ENCODE measurements around the gene ZNF236.
"Not testable (repeated sequence)": the region's sequence is repeated elsewhere in the genome, so short reads cannot be mapped to it uniquely, and the experiment has no call there.

The ZNF236 gene

DNA sequence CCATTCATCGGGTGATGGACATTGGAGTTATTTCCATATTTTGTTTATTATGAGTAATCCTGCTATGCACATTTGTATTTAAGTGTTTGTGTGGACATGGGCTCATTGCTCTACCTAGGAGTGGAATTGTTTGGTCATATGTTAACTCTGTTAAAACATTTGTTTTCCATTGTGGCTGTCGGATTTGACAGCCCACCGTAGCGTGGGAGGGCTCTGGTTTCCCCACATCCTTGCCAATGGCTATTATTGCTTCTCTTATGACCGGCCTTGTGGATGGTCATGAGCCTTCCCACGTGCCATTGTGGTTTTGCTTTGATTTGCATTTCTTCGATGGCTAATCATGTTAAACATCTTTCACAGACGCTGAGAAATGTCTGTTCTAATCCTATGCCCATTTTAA lies 92.0 kb downstream of the ZNF236 start:
- no peak for DNase-seq

DNA sequence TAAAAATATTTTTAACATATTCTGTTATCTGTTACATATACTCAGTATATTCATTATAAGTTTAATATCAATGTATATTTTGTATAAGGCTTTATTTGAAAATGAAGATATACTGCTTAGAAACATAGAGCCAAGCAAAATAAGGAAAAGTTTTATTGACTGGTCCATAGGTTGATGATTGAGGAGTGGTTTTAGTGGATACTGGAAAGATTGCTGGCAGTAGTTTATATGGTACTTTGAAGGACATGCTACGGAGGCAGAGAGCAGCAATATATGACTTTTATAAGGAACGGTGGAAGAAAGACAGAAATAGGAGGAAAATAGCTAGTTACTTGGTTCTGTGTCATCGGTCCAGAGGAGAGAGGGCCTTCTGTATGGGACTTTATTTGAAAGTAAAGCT lies 92.4 kb downstream of the ZNF236 start:
- no peak for DNase-seq

DNA sequence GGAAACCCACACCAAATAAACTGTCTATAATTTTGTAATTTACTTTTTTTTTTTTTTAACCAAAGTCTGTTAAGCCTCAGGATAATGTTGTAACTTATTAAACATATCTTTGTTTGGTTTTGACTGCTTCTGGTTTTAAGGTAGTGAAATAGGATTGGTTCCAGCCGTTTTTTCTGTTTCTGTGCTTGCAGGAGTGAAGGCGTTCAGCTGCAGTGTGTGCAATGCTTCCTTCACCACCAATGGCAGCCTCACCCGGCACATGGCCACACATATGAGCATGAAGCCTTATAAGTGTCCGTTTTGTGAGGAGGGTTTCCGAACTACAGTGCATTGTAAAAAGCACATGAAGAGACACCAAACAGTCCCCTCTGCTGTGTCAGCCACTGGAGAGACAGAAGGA lies 93.1 kb downstream of the ZNF236 start:
- DNase-seq, result no peak

DNA sequence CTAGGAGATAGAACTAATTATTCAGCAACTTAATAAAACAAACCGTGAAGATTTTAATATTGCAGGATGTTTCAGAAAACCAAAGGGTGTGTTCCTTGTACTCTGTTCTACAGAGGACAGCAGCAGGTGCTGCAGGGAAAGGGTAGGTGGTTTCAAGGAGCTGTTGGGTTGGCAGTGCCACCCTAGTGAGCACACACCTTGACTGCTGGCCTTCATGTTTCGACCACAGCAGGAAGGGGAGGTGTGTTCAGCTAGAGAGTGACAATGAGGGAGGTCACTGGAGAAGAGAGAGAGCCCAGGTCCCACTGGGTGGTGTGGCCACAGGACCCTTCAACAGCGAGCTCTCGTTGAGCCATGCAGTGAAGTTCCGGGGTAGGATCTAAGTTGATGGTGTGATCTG lies 98.6 kb downstream of the ZNF236 start:
- no peak for DNase-seq

DNA sequence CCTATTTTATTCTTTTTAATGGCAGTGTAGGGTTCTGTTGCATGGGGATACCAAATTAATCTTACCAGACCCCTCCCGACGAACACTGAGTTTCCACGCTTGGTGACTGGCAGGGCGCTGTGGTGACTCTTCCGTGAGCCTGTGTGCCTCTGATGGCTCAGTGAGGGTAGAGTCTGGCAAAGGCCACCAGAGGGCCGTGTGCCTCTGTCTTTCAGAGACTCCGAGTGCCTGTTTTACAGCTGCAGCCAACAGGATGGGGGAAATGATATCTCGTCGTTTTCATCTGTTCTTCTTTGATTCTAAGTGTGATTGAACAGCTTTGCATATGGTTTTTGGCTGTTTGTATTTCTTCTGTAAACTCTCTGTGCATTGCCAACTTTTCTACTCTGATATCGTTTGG lies 99.8 kb downstream of the ZNF236 start:
- DNase-seq, result no peak

DNA sequence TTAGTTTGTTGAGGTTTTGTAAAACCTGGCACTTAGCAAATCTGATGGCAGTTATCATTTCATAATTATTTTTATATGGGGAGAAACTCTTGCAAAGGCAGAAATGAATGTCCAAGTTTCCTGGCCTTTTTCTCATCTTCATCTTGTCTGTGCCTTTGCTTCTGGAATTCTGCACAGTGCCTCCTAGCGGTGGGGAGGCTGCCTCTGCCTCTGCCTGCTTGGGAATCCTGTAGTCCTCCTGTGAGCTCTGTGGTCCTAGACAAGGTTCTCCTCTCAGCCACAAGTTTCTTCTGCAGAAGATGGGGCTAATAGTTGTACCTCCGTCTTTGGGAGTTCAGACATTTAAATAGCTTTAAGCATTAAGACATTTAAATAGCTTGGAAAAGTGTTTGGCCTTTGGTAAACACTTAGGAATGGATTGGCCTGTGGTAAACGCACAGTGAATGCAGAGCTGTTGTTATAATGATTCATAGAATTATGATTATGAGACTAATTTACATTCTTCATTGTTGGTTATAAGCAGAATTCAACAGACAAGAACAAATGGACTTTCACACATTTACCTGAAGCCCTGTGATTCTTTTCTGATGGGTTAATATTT lies 101.2 kb downstream of the ZNF236 start:
- no peak for DNase-seq

DNA sequence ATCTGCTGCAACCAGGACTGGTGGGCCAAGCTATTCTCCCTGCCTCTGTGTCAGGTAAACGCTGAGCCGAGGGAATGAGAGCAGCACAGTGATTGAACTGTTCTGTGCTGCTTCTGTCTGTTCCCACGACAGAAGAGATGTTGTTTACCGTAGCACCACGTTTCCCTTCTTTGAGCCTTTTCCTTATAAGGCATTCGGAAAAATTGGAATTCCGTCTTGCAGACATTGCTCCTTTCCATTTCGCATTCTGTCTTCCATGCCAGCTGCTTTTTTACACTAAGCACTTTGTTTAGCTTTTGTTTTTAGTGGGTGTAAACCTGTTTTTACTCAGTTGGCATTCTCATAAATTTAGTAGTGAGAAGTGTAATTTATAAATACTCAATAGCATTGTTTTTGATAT lies 103.1 kb downstream of the ZNF236 start:
- DNase-seq, result no peak

DNA sequence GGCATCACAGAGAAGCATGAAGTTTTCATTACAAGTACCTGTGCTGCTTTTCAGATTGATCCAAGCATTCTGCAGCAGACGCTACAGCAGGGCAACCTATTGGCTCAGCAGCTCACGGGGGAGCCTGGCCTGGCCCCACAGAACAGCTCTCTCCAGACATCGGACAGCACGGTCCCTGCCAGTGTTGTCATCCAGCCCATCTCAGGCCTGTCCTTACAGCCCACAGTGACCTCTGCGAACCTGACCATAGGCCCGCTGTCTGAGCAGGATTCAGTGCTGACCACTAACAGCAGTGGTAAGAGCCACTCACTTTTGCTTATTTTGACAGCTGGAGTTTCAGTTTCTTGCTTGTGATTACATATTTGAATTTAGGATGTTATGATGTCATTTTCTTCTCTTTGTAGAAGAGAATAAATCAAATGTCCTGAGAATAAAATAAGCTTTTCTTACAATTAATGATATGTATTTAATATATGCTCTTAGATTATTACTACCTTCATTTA lies 104.9 kb downstream of the ZNF236 start:
- no peak for DNase-seq

DNA sequence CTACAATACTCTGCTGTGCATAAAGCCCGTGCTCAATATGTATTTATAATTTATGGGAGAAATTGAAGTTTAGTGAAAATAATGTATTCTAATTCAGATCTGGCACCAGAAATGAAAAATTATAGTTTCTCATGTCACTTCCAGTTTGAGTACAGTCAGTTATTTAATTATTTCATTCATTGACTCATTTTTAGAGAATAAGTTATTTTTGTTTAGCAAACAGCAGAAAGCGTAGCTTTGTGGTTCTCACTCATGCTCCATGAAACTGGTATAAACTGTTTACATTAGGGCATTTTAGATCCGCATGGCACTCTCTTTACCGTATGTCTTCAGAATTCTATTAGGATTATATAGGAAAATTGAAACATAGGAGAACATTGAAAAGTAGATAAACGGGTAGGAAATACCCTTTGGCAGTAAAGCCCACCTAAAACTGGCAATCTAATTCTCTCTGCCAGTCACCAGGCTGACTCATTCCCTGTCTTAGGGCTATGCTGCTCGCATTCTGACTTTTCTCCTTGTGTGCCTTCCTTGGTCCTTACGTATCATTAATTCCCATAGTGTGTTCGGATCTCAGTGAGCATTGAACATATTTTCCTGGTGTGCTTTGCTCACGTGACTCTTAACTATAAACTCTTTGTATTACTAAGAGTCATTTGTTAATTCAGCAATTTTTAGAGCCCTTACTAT lies 106.0 kb downstream of the ZNF236 start:
- no peak for DNase-seq

DNA sequence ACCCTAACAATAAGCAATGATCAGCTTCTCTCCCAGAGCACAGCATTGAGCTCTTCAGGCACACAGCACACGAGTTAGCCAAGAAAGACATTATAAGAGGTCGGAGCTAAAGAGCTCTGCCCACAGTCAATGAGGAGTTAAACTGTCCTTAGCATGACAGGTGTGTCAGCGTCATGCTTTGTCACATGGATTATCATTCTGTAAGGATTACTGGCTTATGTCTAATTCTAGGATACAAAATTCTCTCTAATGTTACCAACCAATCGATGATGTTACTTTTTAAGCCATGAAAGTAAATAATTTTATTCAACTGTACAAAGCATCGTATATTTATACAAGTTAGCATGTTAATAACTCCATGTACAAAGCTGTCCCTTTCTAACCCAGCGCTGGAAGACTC lies 108.8 kb downstream of the ZNF236 start:
- DNase-seq, result no peak

DNA sequence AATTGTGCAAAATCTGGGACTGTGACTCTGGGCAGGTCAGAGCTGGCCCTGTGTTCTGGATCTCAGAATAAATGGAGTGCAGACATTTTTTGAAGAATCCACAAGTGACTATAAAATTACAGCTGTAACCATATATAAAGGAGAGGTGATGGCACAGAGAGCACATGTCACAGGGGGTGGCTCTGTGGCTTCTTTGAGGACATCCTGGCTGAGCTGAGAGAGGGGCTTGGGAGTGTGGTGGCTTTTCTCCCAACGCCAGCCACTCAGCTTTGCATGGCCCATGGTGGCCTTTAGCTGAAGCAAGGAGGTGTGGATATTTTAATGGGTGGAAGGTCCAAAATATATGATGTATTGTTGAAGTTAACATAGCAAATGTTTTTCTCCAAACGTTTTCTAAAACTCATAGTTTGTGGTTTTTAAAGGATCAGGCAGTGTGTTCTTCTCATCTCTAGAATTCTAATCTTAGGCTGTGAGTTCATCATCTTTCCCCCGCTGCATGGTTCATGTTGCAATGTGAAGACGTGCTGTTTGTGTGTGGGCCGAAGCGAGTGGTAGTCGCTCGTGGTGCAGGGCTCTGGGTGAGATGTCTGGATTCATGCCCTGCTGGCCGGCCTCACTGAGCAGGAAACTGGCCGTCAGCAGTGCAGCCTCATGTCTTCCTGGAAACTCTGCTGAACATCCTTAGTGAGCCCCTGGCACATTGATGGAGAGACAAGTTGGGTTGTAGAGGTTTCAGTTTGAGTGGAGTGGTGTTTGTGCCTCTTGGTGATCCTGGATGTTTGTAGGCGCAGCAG lies 109.9 kb downstream of the ZNF236 start:
- no peak for DNase-seq

DNA sequence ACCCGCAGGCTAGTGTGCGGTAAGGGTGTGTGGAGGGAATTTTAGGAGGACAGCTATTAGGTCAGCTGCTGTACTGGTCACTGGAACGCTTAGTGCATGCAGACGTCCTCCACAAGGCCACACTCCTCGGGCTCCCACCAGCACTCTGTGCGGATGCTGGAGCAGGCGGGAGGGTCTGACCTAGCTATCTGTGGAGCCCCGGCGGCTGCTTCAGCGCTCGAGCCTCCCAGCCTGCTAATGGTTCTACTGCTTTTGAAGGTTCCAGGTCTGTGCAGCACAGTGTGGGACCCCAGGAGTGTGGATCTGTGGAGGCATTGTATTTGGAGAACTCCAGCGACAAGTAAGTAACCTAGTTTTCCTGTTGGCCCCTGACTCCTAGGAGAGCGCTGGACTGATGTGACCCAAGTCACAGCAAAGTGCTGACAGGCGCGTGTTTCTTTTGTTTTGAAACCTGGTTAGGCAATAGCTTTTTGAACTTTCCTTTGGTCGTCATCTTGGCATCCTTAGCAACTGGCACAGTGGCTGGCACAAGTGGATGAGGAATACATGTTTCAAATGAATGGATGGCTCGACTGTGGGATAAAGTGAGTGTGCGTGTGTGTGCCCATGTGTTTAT lies 113.5 kb downstream of the ZNF236 start:
- no peak for DNase-seq

DNA sequence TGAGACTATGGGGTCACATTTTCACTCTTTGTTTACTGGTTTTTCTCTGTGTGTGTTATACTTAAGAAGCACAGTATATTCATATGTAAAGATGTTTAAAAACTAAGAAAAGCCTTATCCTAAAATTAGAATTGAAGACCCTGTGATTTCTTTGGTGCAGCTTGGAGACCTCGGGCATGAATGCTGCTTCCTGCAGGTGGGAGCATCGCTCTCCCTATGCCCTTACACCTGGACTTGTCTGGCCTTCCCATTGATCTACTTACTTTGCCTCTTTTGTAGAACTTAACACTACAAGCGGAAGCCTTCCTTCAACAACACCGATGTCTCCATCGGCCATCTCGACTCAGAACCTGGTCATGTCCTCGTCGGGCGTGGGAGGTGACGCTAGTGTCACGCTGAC lies 114.5 kb downstream of the ZNF236 start:
- DNase-seq, result no peak

DNA sequence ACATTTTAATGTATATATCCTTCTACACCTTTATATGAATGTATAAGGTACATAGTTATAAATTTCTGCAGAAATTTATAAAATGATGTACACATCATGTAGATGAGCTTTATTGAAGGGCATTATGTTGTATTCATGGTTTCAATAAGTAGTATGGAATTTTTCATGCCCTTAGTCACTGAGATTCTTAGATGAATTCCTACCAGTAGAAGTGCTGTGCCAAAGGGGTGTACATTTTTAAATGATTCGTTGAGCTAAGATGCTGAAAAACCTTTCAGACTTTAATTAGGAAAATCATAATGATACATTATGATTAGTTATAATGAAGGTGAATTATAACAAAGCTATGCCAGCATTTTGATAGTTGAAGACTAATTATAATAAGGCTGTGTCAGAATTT lies 115.2 kb downstream of the ZNF236 start:
- no peak for DNase-seq

DNA sequence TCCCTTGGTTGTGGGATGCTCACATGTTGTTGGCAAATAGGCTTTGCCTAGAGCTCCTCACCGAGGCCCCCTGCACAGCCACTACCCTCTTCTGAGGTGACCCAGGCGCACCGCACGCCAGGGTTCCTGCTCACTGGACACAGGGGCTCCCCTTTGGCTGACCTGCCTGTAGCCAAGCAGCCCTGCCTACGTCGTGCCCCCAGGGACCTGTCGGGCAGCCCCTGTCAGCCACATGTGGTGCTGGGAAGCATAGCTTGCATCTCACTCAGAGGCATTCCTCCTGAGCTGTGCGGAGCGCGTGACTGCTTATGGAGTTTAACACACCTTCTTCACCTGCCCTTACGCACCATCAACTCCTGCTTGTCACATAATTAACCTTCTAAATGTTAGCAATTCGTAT lies 116.3 kb downstream of the ZNF236 start:
- no peak for DNase-seq

DNA sequence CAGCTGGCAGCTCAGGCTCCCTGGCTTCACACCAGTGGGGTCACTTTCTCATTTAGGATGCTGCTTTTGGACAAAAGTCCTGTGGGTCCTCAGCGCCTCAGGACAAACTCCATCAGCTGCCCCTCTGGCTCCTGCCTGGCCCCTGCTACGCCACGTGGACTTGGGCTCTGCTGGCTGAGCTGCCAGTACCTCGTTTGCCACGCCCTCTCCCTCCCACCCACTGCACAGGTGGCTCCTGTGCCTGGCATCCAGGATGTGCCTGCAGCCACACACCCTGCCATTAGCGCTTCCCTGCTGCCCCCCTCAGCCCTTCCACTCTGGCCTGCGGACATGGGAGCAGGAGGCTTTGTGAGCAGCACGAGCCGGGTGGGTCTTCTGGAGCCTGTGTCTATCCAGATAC lies 118.9 kb downstream of the ZNF236 start:
- DNase-seq, result no peak

DNA sequence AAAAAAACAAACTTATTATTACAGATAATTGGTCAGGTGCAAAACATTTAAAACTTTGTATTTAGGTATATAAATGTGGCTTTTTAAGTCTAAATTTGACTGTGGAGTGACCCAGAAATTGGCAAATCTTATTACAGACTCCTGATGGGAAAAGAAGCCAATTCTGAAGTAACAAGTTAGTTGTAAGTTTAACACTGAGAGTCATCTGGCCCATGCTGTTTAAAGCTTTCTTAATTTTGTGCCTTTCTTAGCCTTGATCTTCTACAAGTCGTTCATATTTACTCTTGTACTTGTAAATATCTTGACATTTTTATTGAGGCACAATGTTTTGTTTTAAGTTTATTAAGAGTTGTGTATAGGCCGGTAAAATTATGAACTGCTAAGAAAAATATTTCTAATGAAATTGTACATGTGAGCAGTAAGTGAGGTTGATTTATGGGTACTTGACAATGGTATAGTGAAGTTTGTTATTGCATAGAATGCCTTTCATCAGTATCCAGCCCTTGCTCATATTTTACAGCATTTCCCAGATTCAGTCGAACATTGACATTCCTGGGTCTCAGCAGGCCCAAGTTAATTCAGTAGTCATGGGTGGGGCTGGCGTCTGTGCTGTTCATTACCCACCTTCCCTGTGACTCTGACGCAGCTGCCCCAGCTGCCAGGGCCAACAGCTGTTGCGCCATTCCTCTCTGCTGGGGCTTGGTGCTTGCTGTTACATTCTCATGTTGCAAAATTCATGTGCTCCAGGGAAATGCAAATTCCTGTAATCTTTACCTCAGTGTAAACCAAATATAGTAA lies 121.4 kb downstream of the ZNF236 start:
- DNase-seq, result no peak

DNA sequence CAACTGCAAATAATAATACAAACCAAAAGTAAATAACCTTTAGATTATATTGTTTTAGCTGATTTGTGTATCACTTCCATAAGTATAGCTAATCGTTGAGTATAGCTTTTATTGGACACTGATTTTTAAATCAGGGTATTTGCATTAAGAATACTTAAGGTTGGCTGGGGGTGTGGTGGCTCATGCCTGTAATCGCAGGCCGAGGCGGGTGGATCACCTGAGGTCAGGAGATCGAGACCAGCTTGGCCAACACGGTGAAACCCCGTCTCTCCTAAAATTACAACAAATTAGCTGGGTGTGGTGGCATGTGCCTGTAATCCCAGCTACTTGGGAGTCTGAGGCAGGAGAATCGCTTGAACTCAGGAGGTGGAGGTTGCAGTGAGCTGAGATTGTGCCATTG lies 122.0 kb downstream of the ZNF236 start:
- not testable (repeated sequence) for DNase-seq

DNA sequence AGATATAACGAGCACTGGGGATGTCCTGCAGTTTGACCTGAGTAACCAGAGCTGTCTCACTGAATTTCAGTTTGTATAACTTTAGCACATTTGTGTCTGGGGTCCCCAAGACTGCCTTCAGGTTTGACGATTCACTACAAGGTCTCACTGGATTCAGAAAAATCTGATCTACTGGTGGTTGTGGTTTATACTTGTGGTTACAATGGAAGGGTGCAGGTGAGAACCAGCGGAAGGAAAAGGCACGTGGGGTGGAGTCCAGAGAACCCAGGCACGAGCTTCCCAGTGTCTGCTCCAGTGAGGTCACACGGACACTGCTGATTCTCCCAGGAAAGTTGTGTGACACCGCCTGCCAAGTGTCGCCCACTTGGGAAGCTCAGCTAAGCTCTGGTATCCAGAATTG lies 126.0 kb downstream of the ZNF236 start:
- no peak for DNase-seq

DNA sequence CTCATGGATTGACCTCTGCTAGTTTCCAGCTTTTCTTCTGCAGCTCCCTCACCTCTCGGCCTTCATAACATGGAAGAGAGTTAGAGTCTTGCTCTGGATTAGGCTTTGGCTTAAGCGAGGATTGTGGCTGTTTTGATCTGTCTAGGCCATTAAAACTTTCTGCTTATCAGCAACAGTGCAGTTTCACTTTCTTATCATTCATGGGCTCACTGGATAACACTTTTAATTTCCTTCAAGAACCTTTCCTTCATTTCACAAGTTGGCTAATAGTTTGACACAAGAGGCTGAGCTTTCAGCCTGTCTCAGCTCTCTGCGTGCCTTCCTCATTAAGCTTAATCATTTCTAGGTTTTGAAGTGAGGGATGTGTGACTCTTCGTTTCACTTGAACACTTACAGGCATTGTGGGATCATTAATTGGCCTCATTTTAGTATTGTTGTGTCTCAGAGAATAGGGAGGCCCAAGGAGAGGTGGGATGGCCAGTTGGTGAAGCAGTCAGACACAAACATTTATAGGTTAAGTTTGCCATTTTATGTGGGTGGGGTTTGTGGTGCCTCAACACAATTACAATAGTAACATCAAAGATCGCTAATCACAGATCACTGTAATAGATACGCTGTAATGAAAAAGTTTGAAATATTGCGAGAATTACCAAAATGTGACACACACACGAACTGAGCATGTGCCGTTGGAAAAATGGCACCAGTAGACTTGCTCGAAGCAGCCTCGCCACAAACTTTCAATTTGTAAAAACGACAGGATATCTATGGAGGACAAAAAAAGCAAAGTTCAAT lies 129.3 kb downstream of the ZNF236 start:
- DNase-seq, result no peak

DNA sequence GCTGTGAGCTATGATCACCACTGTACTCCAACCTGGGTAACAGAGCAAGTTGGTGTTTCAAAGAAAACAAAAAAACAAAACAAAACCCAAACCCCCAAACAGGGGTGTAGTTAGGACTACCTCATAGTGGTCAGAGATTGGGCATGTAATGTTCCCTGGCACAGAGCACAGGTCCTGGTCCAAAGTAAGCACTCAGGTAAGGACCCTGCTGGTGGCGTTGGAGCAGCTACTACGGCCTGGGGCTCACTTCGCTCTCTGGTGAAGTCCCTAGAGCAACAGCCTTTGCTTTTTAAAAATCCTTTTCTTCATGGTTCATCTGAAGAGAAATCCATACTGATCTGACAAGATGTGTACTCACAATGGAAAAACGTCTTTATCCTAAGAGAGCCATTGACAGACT lies 130.4 kb downstream of the ZNF236 start:
- DNase-seq, result no peak

DNA sequence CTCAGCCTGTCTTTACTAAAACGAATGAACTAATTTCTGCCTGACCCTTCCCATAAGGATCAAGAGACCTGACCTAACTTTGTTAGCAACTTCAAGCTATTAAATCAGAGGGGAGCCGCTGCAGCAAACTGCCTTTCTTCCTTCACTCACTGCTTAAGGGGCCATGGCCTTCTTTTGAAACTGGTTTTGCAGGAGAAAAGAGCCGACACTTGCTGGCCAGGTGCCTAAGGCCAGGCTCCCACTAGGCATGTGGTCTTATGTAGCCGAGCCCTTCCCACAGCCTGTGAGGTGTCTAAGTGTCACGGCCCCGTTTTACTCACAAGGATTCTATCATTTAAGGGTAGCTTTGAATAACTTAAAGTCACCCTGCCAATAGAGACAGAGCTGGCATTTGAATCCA lies 130.8 kb downstream of the ZNF236 start:
- no peak for DNase-seq

All from NCI-H1048 (cell line).